ENCODE results near the gene ARHGEF28. TPM values are rescaled to one million over a fixed set of nuclear protein-coding genes. Genes with fewer than 3 reads are reported as not detected.

The ARHGEF28 gene
- polyA plus RNA-seq, 1 experiment, result 8.8 TPM

DNA sequence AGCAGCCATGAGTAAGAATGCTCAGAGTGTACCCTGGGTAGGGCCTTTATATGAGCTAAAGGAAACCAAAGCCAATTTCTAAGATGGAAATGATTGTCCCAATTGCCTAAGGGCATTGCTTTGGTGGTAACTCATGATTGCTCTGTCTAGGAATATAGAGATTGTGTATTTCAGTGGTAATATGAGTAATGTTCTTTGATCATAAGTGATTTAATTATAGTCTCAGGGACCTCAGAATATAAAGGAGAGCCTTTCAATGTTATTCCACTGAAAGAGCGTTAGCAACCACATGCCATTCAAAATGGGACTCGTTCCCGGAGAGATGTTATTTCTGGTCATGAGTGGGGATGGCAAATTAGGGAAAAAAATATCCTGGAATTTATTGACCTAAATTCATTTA, 340.5 kb downstream of the ARHGEF28 start:
- CTCF ChIA-PET, result no interaction called here
- no peak overlapping the region for H3K4me3 ChIP-seq (ENCODE audit: low read depth, low read length)

DNA sequence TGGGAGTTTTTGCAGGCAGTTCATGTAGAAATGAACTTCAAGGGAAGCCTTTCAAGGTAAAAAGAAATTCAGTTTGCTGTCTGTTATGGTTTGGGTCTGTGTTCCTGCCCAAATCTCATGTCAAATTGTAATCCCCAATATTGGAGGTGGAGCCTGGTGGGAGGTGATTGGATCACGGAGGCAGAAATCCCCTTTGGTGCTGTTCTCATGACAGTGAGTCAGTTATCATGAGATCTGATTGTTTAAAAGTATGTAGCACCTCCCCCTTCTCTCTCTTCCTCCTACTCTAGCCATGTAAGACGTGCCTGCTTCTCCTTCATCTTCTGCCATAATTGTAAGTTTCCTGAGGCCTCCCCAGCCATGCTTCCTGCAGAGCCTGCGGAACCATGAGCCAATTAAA, 341.4 kb downstream of the ARHGEF28 start:
- Histone ChIP-seq H3K4me3 (ENCODE audit: low read depth, low read length) (no peak overlapping the region), H3K27me3 (ENCODE audit: control insufficient read depth, insufficient read depth, low read length) (peaks cover 3% of the 10 kb centered on the region), H3K27ac (ENCODE audit: low read depth, low read length) (no peak overlapping the region), H3K9me3 (ENCODE audit: control insufficient read depth, insufficient read depth, low read length) (no peaks in the 10 kb centered on the region; the same call in 1 of the 2 replicates)
- no peak for DNase-seq (ENCODE audit: low read depth, low spot score)
- TF ChIP-seq, protein P1, sequence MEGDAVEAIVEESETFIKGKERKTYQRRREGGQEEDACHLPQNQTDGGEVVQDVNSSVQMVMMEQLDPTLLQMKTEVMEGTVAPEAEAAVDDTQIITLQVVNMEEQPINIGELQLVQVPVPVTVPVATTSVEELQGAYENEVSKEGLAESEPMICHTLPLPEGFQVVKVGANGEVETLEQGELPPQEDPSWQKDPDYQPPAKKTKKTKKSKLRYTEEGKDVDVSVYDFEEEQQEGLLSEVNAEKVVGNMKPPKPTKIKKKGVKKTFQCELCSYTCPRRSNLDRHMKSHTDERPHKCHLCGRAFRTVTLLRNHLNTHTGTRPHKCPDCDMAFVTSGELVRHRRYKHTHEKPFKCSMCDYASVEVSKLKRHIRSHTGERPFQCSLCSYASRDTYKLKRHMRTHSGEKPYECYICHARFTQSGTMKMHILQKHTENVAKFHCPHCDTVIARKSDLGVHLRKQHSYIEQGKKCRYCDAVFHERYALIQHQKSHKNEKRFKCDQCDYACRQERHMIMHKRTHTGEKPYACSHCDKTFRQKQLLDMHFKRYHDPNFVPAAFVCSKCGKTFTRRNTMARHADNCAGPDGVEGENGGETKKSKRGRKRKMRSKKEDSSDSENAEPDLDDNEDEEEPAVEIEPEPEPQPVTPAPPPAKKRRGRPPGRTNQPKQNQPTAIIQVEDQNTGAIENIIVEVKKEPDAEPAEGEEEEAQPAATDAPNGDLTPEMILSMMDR (IDR thresholded peaks at IDR 0.05; ENCODE audit: low read depth, low read length), result no peak
- ChIA-PET POLR2A (no interaction called here), CTCF (no interaction called here)

More for the DNA sequence above, 340.5 kb downstream of the ARHGEF28 start:
- TF ChIP-seq, protein P1 (IDR thresholded peaks at IDR 0.05; ENCODE audit: low read depth, low read length), result no peak
- Histone ChIP-seq H3K27ac (ENCODE audit: low read depth, low read length) (no peak overlapping the region), H3K27me3 (ENCODE audit: control insufficient read depth, insufficient read depth, low read length) (peaks cover 3% of the 10 kb centered on the region), H3K9me3 (ENCODE audit: control insufficient read depth, insufficient read depth, low read length) (no peaks in the 10 kb centered on the region; the same call in 1 of the 2 replicates)
- DNase-seq (ENCODE audit: low read depth, low spot score), result no peak
- POLR2A ChIA-PET, result no interaction called here

DNA sequence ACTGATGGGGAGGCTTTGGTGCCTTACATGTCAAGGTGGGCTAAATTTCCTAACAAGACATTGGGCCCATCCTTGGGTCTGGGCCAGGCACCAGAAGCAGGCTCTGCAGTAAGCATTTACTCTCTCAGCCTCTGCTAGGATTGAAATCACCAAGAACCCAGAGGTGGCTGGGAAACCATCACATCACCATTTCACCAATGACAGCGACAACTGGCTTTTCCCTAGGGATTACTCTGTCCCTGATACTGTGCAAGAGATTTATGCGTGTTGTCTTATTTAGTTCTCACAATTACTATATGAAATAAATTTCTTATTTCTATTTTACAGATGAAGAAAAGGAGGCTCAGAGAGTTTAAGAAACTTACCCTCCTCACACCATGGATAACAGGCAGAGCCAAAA, 342.2 kb downstream of the ARHGEF28 start:
- Histone ChIP-seq H3K27me3 (ENCODE audit: control insufficient read depth, insufficient read depth, low read length) (peaks cover 3% of the 10 kb centered on the region), H3K4me3 (ENCODE audit: low read depth, low read length) (no peak overlapping the region), H3K9me3 (ENCODE audit: control insufficient read depth, insufficient read depth, low read length) (no peaks in the 10 kb centered on the region; the same call in 1 of the 2 replicates), H3K27ac (ENCODE audit: low read depth, low read length) (no peak overlapping the region)
- DNase-seq (ENCODE audit: low read depth, low spot score), result no peak
- POLR2A ChIA-PET, result no interaction called here
- CTCF ChIA-PET, result interaction anchor here (0.6 kb wide), 1 partner anchor 1170 kb away, joined by 3 read pairs; no protein-coding TSS in a partner anchor
- TF ChIP-seq, protein P1 (IDR thresholded peaks at IDR 0.05; ENCODE audit: low read depth, low read length), result no peak

DNA sequence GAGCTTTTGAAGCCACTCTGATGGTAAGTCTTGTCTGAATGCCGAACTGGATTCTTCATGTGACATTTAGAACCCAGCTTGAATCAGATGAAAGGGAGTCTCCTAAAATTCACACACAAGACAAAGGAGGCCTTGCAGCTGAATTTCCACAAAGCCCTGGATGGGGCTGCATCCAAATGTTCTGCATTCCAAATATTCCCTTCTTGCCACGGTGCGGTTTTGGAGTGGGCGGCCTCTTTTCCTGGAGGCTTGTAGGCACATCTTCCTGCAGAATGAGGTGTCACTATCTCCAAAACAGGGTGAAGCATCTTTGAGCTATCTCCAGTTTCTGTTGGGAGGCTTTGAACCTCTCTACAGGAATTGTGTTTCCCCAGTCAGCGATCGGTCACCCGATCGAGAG, 342.7 kb downstream of the ARHGEF28 start:
- POLR2A ChIA-PET, result no interaction called here
- no peaks in the 10 kb centered on the region; the same call in 1 of the 2 replicates for H3K9me3 ChIP-seq (ENCODE audit: control insufficient read depth, insufficient read depth, low read length)
- TF ChIP-seq, protein P1 (IDR thresholded peaks at IDR 0.05; ENCODE audit: low read depth, low read length), result no peak
- H3K27me3 ChIP-seq (ENCODE audit: control insufficient read depth, insufficient read depth, low read length), result peaks cover 3% of the 10 kb centered on the region
- no peak for DNase-seq (ENCODE audit: low read depth, low spot score)
- no peak overlapping the region for H3K4me3 ChIP-seq (ENCODE audit: low read depth, low read length)
- H3K27ac ChIP-seq (ENCODE audit: low read depth, low read length), result no peak overlapping the region
- CTCF ChIA-PET, result interaction anchor here (0.6 kb wide), 1 partner anchor 1170 kb away, joined by 3 read pairs; no protein-coding TSS in a partner anchor

DNA sequence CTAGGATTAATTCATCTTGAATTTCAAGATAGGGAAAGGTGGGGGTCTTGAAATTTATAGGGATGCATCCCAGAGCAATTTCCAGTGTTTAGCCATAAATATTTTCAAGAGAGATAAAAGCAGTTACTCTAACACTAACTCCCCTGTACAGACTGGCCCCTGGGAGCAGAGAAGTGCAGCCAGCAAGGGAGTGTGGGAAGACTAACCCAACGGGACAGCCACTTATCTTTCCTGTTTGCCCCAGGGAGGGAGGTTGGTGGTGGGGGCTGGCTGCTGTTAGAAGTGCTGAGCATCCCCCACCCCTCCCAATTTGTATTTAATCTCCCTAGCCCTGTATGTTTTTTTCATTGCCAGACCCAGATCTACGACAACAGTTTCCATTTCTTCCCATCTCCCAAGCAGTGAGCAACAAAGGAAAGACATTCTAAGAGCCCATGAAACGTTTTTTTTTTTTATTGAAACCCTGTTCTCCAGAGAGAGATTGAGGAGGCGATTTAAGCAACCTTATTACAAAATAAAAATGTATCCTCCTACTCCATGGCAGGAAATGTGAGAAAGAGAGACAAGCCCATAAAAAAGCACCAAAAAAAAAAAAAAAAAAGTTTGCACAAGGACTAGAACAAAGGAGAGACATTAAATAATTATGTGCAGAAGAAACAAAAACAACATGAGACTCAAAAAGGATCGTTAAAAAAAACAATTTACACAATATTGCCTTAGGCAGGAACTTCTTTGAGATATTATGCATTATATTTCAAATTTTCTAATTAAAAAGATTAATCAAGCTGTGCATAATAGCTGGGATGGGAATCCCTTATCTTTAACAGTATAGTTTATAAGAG, 343.4 kb downstream of the ARHGEF28 start:
- H3K9me3 ChIP-seq (ENCODE audit: control insufficient read depth, insufficient read depth, low read length), result no peaks in the 10 kb centered on the region; the same call in 1 of the 2 replicates
- CTCF ChIA-PET, result no interaction called here

More for the DNA sequence above, 343.4 kb downstream of the ARHGEF28 start:
- DNase-seq (ENCODE audit: low read depth, low spot score), result no peak
- no peak overlapping the region for H3K4me3 ChIP-seq (ENCODE audit: low read depth, low read length)
- peaks cover 3% of the 10 kb centered on the region for H3K27me3 ChIP-seq (ENCODE audit: control insufficient read depth, insufficient read depth, low read length)
- H3K27ac ChIP-seq (ENCODE audit: low read depth, low read length), result no peak overlapping the region
- TF ChIP-seq, protein P1 (IDR thresholded peaks at IDR 0.05; ENCODE audit: low read depth, low read length), result no peak
- POLR2A ChIA-PET, result no interaction called here

All from AG04450 (cell line).